Hematopoietic multipotent progenitor cell treated with erythropoietin and hydrocortisone succinate and interleukin-3 and kit ligand, for 17 days (in vitro differentiated cells): ENCODE measurements around the gene SLC12A2.

ENCODE experiments used
- DNase-seq: peaks from one replicate; pipeline ENCODE4 v3.0.0-alpha.2; 2015; ENCODE audit warnings: low spot score

SLC12A2 gene

DNA sequence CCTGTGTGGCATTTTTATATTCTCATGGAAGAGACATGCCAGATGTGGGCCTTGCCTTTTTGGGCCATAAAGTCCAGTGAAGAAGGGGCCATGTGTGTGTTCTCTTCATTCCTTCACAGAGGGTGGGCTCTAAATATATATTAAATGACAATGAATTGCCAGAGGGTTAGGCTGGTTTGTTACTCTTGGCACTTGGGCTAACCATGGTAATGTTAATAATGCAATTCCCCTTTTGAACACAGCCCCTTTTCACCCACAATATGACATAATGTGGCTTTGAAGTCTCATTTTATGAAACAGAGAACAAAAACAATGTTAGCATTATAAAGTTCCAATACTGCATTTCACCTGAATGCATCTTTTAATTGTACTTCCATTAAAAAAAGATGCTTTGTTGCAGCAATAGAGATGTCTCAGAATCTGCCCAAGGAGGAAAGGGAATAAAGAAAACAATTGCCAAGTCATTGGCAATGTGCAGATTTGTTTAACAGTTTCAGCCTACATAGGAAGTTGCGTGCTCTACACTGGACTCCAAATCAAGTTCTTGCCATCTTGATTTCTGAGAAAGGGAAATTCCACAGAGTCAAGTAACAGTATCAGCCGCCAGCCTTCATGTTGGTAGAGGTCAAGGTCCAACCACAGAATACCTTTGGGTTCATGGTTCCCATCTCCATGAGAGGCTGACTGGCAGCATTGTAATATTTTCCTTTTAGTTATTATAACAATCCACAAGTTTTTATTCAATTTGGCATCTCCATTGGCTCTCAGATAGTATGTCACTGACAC is 141.9 kb downstream of the SLC12A2 start:
- no peak for DNase-seq

DNA sequence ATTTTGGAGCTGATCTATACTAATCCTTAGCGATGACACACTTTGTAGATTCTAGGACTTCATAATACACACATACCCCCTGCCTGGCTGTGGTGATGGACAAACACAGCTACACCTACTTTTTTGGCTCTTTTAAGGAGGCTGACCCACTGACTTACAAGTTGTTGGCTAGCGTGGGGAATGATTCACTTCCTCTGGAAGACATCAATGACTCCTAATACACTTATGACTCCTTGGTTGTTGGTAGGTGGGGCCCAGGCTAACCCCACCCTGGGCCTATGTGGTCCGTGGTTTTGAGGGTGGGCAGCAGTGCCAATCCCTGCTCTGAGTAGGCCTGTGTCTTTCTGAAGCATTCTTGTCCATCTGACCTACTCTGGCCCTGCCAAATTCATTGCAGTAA is 144.4 kb downstream of the SLC12A2 start:
- no peak for DNase-seq

DNA sequence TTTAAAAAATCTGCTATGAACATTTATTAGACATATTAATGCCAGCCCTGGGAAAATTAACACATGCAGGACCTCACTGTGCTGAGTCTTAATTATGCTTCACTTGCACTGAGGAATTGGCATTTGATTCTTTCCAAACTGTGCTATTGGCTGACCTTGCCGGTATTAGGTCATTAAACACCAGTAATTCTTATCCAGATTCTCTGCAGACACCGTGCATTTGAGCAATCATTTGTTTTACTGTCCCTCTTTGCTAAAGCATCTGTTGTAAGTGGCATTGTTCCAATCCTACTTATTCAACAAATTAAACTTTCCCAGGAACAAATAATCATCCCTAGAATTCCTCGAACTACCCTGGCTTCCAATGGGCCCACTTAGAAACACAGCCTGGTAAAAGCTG is 145.0 kb downstream of the SLC12A2 start:
- no peak for DNase-seq

DNA sequence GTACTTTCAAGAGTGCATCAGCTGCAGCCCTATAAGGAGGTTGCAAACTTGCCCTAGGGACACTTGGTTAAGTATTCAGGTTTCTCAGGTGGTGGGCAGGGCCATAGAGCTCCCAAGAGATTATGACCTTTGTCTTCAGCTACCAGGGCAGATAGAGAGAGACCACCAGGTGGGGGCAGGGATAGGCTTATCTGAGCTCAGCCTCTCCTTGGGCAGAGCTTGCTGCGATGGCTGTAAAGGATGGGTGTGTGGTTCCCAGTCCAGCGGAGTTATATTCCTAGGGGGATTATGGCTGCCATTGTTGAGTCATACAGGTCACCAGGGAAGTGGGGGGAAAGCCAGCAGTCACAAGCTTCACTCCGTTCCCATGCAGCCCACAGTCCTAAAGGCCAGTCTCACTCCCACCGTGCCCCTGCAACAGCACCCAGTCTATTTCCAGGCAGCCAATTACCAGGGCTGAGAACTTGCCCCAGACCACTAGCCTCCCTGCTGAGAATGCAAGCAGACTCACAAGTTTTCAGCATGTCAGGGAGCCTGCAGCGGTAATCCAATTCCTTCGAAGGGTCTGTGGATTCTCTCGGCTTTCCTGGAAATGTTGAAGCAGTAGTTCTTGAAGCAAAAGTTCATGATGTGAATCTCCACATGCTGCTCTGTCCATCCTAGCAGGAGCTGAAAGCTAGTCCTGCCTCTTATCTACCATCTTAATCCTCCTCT is 151.5 kb downstream of the SLC12A2 start:
- no peak for DNase-seq

DNA sequence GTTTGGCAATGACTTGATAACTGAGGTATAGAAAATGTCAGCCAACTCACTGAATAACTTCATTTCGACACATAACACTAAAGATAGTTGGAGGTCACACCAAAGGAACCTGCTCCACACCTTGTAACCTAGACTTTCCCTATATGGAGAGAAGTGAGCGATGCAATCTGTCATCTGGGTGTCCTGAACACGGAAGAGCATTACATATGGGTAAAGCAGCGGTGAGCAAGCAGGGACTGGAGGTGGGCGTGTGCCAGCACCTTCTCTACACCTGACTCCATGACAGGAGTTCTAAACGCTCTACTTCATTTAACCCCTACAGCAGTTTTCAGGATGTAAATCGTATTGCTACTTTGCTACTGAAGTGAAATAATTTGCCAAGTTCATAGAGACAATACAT is 152.8 kb downstream of the SLC12A2 start:
- no peak for DNase-seq

DNA sequence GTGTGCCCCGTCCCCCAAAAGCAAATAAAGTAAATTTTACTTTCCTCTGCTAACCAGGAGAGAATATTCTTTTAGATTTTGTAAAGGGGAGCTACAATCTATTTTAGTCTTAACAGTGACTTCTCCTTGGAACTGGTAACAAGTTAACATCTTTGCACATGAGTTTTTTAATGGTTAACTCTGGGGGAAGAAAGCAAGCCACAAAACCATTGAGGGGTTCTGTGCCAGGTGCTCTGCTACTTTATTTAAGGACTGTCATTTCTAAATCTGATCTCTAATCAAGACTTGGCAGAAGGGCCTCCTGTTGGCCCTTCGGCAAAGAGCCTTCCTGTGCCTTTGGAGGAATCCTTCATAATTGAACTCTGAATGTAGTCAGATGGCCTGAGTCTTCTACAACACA is 153.4 kb downstream of the SLC12A2 start:
- DNase-seq, result no peak

DNA sequence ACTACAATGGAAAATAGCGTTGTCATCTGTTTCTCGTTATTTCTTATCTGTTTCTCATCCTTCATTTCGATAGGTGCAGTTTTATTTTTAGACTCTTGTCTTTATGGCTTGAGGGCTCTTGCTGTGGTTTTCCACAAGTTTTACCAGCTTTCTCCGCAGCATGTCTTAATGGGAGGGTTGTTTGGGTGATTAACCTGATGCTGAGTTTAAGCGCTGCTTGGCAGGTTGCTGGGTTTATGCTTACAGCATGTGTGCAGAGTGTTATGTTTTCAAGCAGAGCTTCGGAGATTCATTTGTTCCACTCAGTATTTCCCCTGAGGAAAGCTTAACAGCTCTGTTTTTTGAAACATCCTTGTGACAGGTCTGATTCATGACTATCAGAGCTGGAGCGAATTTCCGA is 154.0 kb downstream of the SLC12A2 start:
- no peak for DNase-seq
